ENCODE measurements around the gene MFGE8.
"Not testable (repeated sequence)": the region's sequence is repeated elsewhere in the genome, so short reads cannot be mapped to it uniquely, and the experiment has no call there.

Gene MFGE8

GRCh38 chr15:88913017-88913849, at the start of gene MFGE8:
Gene MFGE8, minus strand, starts transcription at chr15:88913379. Its CDS starts 60 bp downstream, at chr15:88913319.
- in situ Hi-C loops (cut with HindIII; ENCODE audit: low sequenced_read_pairs), result no loop called here

- in situ Hi-C loops (cut with HindIII; ENCODE audit: low sequenced_read_pairs), result no loop called here
These were observed 46.3 kb upstream of the MFGE8 start for GRCh38 chr15:88959445-88959844.

- in situ Hi-C loops (cut with HindIII; ENCODE audit: low sequenced_read_pairs), result no loop called here
These were observed 43.7 kb upstream of the MFGE8 start for GRCh38 chr15:88956906-88957305.

- in situ Hi-C loops (cut with HindIII; ENCODE audit: low sequenced_read_pairs), result no loop called here
These were observed 43.1 kb upstream of the MFGE8 start for GRCh38 chr15:88956263-88956662.

GRCh38 chr15:88954431-88955277, 41.5 kb upstream of the MFGE8 start:
- in situ Hi-C loops (cut with HindIII; ENCODE audit: low sequenced_read_pairs), result no loop called here

GRCh38 chr15:88950600-88951160, 37.5 kb upstream of the MFGE8 start:
- in situ Hi-C loops (cut with HindIII; ENCODE audit: low sequenced_read_pairs), result no loop called here

- in situ Hi-C loops (cut with HindIII; ENCODE audit: low sequenced_read_pairs), result no loop called here
These were observed 36.7 kb upstream of the MFGE8 start for GRCh38 chr15:88949734-88950400.

GRCh38 chr15:88940110-88940675, 27.0 kb upstream of the MFGE8 start:
- in situ Hi-C loops (cut with HindIII; ENCODE audit: low sequenced_read_pairs), result no loop called here

- in situ Hi-C loops (cut with HindIII; ENCODE audit: low sequenced_read_pairs), result no loop called here
These were observed 26.3 kb upstream of the MFGE8 start for GRCh38 chr15:88939486-88939806.

GRCh38 chr15:88938802-88939485, 25.8 kb upstream of the MFGE8 start:
- in situ Hi-C loops (cut with HindIII; ENCODE audit: low sequenced_read_pairs), result no loop called here

GRCh38 chr15:88934449-88934848, 21.3 kb upstream of the MFGE8 start:
- in situ Hi-C loops (cut with HindIII; ENCODE audit: low sequenced_read_pairs), result not testable (repeated sequence)

GRCh38 chr15:88932875-88933330, 19.7 kb upstream of the MFGE8 start:
- in situ Hi-C loops (cut with HindIII; ENCODE audit: low sequenced_read_pairs), result no loop called here

- in situ Hi-C loops (cut with HindIII; ENCODE audit: low sequenced_read_pairs), result no loop called here
These were observed 19.2 kb upstream of the MFGE8 start for GRCh38 chr15:88932271-88932874.

GRCh38 chr15:88930579-88930978, 17.4 kb upstream of the MFGE8 start:
- in situ Hi-C loops (cut with HindIII; ENCODE audit: low sequenced_read_pairs), result no loop called here

- in situ Hi-C loops (cut with HindIII; ENCODE audit: low sequenced_read_pairs), result not testable (repeated sequence)
These were observed 16.3 kb upstream of the MFGE8 start for GRCh38 chr15:88929358-88930098.

GRCh38 chr15:88928192-88928591, 15.0 kb upstream of the MFGE8 start:
- in situ Hi-C loops (cut with HindIII; ENCODE audit: low sequenced_read_pairs), result not testable (repeated sequence)

- in situ Hi-C loops (cut with HindIII; ENCODE audit: low sequenced_read_pairs), result not testable (repeated sequence)
These were observed 12.5 kb upstream of the MFGE8 start for GRCh38 chr15:88925648-88926047.

GRCh38 chr15:88920892-88921435, 7.8 kb upstream of the MFGE8 start:
- in situ Hi-C loops (cut with HindIII; ENCODE audit: low sequenced_read_pairs), result not testable (repeated sequence)

All from DLD1 (cell line).